HG02938 (cell line): Measurements from ENCODE around the gene THOC2.
"Not testable (repeated sequence)": the region's sequence is repeated elsewhere in the genome, so short reads cannot be mapped to it uniquely, and the experiment has no call there.

Experiments used
- ATAC-seq: cut with Tn5 transposase; IDR thresholded peaks from one replicate; pipeline ENCODE4 v1.9.1; 2021; ENCODE audit warnings: mild to moderate bottlenecking, moderate library complexity; ENCODE audit not compliant: unreplicated experiment

Gene THOC2

DNA sequence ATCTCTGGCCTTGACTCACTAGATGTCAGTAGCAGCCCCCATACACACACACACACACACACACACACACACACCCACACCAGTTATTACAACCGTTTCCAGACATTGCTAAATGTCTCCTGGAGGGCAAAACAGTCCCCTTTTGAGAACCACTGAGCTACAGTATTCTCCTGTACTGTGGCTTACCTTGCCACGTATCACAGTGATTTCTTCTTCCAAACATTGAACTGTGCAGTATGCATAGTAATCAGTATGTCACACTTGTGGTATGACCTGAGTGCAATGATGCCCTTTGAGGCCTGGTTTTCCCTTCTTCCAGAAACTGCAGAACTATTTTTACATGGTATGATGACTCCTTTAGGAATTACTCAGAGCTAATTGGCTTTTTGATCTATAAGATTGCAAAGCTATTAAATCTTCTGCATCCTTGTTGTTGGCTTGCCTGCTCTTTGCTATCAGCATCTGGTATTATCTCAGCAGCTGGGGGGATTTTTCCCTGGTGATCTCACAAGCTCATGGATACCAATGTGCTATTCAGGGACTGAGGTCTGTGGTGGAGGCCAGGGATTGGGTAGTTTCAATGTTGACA is 3.6 kb upstream of the THOC2 start:
- no peak for ATAC-seq

DNA sequence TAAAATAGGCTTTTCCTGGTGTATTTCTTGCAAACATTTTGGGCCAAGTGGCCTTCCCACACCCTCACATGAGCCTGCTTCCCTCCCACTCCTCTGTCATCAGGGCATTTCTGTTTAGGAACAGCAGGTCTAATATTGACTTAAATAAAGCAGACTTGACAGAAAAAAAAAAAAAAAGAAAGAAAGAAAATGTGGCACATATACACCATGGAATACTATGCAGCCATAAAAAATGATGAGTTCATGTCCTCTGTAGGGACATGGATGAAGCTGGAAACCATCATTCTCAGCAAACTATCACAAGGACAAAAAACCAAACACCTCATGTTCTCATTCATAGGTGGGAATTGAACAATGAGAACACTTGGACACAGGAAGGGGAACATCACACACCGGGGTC is 2.3 kb upstream of the THOC2 start:
- not testable (repeated sequence) for ATAC-seq

DNA sequence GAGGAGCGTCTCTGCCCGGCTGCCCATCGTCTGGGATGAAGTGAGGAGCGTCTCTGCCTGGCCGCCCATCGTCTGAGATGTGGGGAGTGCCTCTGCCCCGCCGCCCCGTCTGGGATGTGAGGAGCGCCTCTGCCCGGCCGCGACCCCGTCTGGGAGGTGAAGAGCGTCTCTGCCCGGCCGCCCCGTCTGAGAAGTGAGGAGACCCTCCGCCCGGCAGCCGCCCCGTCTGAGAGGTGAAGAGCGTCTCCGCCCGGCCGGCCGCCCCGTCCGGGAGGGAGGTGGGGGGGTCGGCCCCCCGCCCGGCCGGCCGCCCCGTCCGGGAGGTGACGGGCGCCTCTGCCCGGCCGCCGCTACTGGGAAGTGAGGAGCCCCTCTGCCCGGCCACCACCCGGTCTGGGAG is 1.2 kb upstream of the THOC2 start:
- not testable (repeated sequence) for ATAC-seq

DNA sequence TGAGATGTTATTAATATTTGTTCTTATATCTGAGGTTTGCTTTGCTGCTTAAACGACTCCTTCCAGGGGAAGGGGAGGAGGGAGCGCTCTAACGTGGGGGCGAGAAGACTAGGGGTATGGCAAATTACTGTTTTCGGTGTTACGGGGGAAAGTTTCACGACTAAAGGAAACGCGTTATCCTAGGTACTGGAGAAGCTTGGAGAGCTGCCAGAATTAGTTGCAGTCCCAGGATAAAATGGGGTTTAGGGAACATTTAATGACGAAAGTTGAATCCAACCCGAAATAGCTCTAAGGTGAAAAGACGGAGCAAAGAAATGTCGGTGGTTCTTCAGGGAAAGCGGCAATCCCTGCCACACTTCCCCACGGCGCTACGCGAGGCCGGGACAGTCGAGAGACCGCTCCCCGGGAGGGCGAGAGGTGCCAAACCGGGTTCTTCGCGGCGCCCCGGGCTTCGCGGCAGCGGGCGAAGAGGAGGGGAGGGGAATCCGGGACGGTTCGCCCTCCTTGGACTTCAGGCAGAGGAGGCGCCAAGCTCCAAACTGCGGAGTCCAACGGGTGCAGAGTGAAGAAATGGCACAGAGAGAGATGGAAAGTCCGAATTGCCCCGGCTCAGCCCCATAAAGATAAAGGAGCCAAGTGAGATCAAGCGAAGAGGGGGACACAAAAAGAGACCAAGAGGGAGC is 724 bp downstream of the THOC2 start:
- peak; percentile 27 for ATAC-seq

DNA sequence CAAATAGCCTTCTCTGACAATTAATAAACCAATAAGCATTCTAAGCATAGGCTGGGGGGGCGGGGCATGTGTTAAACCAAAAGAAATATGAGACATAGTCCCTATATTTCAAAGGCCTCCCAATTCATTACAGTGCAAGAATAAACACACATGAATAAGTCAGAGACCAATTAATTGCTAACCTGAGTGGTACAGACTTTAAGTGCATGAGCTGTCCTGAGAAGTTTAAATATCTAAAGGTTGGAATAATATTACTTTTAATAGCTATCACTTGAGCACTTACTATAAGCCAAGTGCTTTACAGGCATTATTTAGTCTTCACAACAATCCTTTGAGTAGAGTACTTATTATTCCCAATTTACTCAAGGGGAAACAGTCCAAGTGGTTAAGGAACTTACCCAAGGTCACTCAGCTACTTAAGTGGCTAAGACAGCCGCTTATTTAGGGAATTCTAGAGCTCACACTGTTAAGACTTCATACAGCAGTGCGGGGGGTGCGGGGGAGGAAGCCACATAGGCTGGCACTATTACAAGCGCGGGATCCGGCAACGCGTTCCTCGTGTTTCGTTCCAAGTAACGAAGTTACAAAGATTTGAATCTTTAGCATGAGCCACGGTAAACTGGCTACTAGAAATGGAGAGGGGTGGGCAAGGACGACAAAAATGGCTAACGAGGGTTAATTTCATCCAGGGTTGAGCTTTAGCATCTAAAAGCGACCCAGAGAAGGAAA is 1.4 kb downstream of the THOC2 start:
- no peak for ATAC-seq

DNA sequence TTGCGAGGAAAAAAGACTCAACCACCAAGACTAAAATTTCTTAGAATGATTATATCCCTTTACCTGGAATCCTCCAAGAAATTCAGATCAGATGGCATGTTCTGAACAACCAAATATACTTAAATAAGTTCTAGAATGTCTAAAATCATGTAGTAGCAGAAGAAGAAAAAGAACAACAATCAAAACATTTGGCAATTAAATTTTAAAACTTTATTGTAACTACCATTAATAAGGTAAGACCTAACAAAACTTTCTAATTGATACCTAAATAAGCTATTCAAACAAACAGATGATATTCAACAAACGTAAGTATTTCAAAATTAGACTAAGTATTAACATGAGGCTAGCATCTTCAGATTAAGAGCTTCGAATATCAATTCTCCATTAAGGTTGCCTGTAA is 4.3 kb downstream of the THOC2 start:
- no peak for ATAC-seq

DNA sequence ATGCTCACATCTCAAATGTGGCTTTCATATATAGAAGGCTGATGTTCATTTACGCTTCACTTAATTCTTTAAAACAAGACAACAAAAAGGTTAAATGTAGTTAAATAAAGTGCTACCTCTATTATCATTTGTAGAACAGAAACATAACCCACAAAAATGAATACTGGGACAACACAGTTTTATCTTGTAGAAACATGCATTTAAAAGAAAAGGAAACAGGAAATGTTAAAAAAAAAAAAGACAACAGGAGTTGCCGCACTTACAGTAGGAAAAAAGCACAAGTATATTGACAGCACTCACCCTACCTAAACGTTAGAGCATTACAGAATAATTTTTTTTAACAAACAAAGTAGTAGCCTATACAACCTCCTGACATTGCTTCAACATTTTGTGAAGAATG is 4.8 kb downstream of the THOC2 start:
- ATAC-seq = no peak

DNA sequence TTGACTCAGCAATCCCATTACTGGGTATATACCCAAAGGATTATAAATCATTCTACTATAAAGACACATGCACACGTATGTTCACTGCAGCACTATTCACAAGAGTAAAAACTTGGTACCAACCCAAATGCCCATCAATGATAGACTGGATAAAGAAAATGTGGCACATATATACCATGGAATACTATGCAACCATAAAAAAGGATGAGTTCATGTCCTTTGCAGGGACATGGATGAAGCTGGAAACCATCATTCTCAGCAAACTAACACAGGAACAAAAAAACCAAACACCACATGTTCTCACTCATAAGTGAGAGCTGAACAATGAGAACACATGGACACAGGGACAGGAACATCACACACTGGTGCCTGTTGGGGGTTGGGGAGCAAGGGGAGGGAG is 10.7 kb downstream of the THOC2 start:
- ATAC-seq = not testable (repeated sequence)

DNA sequence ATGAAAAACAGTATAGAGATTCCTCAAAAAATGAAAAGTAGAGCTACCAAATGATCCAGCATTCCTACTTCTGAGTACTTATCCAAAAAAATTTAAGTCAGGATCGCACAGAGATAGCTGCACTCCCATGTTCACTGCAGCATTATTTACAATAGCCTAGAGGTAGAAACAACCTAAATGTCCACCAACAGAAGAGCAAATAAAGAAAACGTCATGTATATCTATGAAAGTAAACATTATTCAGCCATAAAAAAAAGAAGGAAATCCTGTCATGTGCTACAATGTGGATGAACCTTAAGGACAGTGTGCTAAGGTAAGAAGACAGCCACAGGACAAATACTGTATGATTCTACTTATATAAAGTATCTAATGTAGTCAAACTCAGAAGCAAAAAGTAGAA is 12.4 kb downstream of the THOC2 start:
- ATAC-seq = no peak

DNA sequence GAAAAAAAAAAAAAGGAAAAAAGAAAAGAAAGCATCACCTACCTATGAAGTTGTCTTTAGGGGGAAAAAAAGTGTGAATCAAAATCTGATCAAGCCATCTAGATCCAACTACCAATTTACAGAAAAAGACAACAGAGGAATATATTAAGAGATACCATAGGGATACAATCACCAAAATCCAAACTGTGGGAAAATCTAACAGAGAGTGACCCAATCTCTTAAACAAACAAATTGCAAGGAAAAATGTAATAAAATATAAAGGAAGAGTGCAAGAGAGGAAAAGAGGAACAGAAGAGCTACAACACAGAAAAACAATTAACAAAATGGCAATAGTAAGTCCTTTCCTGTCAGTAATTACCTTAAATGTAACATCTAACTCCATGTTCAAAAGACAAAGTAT is 19.0 kb downstream of the THOC2 start:
- ATAC-seq = no peak

DNA sequence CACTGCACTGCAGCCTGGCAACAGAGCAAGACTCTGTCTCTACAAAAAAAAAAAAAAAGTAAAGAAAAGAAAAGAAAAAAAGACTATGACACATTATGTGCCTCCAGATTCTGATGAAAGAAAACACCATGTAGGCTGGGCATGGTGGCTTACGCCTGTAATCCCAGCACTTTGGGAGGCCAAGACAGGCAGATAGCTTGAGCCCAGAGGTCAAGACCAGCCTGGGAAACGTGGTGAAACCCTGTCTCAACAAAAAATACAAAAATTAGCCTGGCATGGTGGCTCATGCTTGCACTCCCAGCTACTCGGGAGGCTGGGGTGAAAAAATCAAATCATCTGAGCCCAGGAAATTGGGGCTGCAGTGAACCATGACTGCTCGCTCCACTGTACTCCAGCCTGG is 19.4 kb downstream of the THOC2 start:
- no peak for ATAC-seq

DNA sequence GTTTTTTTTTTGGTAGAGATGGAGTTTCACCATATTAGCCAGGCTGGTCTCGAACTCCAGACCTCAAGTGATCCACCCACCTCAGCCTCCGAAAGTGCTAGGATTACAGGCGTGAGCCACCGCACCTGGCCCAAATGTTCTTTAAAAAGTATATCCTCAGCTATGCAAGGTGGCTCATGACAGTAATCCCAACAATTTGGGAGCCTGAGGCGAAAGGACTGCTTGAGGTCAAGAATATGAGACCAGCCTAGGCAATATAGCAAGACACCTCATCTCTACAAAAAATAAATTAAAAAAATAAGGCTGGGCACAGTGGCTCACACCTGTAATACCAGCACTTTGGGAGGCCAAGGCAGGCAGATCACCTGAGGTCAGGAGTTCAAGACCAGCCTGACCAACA is 21.7 kb downstream of the THOC2 start:
- not testable (repeated sequence) for ATAC-seq

DNA sequence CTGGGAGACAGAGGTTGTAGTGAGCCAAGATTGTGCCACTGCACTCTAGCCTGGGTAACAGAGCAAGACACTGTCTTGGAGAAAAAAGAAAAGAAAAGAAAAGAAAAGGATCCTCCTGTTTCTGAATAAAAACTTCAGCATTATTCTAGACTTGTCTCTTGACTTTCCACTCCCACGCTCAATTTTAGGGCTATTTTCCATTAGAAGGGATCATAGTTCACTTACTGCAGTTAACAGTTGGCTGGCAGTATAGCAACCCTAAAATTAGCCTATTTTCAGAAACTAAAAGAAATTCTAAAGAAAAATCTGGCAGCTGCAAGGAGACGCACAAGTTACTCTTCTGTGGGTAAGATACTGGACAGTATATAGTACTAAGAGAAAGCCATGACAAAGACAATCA is 28.1 kb downstream of the THOC2 start:
- no peak for ATAC-seq

DNA sequence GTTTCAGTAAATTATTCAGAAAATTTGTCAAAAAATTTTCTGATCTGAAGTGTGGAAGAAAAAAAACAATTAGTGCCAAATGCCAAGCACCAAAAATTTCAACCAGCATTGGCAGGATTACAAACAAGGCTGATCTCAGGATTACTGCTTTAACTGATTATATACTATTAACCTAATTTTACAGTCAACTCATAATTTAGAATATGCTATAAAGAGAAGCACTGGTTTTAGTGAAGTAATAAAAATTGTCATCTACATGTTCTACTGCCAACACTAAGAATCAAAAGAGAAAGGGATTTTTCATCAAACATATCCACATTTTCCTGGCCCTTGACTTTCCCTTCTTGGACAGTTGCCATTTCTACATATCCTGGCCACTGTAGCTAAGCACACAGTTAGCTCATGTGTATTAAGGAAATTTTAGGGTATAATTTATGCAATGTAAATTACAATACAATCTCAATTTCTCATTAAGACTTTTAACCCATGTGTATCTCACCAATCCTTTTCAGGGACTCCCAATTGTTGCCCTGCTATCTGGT is 33.8 kb downstream of the THOC2 start:
- no peak for ATAC-seq

DNA sequence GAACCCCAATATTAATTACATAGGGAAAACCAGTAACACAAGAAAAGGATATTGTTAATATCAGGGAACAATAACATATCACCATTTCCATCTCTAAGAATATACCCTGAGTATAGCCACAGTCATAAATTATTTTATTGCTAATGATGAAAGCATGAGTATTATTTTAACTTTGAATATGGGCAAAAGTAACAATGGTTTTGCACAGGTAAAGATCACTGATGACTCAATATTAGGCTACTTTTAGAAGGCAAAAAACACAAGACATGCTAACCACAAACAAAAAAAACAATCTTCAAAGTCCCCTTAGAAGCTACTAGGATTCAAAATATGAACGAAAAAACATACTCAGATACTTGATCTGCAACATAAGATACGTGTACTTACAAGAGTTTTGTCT is 36.5 kb downstream of the THOC2 start:
- no peak for ATAC-seq

DNA sequence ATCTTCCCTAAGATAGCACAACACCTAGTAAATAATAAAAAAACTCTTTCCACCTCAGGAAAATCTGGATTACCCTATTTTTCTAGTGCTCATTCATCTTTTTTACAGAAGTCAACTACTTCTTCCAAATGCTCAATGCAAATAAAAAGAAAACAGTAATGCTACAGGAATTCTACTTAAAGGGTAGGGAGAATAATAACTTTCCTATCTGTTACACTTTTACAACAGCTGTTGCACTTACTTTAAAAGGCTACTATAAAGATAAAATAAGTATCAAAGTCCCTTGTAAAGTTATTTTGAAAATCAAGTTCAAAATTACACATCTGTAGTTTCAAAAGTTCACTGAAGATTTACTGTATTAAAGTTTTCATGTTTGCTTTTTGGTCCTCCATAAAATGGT is 37.6 kb downstream of the THOC2 start:
- ATAC-seq = no peak

DNA sequence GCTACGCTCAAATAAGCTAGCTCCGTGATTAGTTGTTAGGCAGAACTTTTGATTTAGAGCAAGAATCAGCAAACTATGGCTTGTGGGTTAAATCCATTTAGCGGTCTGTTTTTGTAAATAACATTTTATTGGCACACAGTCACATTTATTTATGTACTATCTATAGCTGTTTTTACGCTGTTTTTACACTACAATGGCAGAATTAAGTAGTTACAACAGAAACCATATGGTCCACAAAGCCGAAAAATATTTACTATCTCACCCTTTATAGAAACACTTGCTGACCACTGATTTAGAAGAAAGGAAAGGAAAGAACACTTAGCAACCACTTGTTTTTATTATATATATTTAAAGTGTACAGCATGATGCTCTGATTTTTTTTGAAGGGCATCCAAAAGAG is 41.1 kb downstream of the THOC2 start:
- no peak for ATAC-seq

DNA sequence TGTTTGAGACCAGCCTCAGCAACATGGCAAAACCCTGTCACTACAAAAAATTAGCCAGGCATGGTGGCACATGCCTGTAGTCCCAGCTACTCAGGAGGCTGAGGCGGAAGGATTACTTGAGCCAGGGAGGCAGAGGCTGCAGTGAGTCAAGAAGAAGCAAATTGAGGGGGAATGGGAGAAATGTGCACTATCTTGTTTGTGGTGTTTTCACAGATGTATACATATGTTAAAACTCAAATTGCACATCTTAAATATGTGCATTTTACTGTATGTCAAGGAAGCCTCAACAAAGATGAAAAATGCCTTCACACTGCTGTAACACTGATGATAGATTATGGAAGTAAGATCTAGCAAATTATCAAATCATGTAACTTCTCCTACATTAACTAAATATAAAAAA is 44.3 kb downstream of the THOC2 start:
- ATAC-seq = no peak

DNA sequence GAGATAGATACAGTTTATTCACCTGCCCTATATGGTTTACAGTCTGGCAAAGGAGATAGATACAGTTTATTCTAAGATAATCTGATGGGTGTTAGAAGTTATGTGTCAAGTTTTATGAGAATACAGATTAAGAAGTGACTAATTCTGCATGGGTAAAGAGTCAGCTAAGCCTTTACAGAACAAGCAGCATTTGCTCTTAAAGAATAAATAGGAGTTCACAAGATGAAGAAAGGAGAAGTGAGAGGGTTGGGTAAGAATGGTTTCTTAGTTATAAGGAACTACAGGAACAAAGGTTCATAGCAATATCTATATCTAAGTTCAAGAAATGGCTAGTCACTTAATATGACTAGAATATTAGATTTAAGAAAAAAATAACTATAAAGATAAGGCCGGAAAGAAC is 47.6 kb downstream of the THOC2 start:
- no peak for ATAC-seq

DNA sequence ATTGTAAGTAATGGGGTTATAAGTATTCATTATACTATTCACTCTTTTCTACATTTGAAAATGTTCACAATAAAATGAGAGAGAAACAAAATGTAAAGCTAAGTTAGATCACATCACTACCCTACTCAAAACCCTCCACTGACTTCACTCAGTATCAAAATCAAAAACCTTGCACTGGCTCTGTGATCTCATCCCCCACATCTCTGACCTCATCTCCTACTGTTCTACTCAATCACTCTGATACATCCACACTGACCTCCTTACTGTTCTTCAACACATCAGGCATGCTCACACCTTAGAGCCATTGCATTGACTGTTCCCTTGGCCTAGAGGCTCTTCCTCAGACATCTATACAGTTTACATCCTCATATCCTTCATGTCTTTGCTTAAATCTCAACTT is 50.7 kb downstream of the THOC2 start:
- ATAC-seq = no peak

DNA sequence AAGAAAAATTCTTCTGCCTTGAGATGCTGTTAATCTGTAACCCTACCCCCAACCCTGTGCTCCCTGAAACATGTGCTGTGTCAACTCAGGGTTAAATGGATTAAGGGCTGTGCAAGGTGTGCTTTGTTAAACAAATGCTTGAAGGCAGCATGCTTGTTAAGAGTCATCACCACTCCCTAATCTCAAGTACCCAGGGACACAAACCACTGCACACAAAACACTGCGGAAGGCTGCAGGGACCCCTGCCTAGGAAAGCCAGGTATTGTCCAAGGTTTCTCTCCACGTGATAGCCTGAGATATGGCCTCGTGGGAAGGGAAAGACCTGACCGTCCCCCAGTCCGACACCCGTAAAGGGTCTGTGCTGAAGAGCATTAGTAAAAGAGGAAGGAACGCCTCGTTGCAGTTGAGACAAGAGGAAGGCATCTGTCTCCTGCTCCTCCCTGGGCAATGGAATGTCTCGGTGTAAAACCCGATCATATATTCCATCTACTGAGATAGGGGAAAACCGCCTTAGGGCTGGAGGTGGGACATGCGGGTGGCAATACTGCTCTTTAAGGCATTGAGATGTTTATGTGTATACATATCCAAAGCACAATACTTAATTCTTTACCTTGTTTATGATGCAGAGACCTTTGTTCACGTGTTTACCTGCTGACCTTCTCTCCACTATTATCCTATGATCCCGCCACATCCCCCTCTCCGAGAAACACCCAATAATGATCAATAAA is 53.0 kb downstream of the THOC2 start:
- ATAC-seq = not testable (repeated sequence)
